Breast epithelium (tissue), 4 donors: Measurements from ENCODE around the gene TBCK. TPM values are rescaled to one million over a fixed set of nuclear protein-coding genes. Genes with fewer than 3 reads are reported as not detected.
"Not testable (repeated sequence)": the region's sequence is repeated elsewhere in the genome, so short reads cannot be mapped to it uniquely, and the experiment has no call there.

ENCODE experiments used
- DNase-seq, 2 donors: peaks; one replicate each; pipeline ENCODE4 v3.0.0-alpha.2; 2019; ENCODE audit warnings: low spot score in 2 of 2
- H3K27ac ChIP-seq, 2 donors: fragments of 200-600 bp; sonication (generic) in 1 of 2; one replicate each; pipeline ENCODE4 v1.5.1; 2016 to 2019; ENCODE audit warnings: mild to moderate bottlenecking in 1 of 2
- H3K27me3 ChIP-seq, 2 donors: fragments of 200-600 bp; sonication (generic) in 1 of 2; one replicate each; pipeline versions ENCODE4 v1.5.1 to v1.6.0; 2017 to 2019; ENCODE audit warnings: control low read depth in 1 of 2, mild to moderate bottlenecking in 1 of 2
- H3K36me3 ChIP-seq: fragments of 200-600 bp; one replicate; pipeline ENCODE4 v1.5.1; 2019
- H3K4me1 ChIP-seq, 2 donors: fragments of 200-600 bp; sonication (generic); one replicate each; pipeline ENCODE4 v1.5.1; 2016 to 2019; ENCODE audit warnings: control low read depth in 1 of 2
- H3K4me3 ChIP-seq, 3 donors: fragments of 200-600 bp; sonication (generic); 1 replicate in 2 of 3; 2 replicates in 1 of 3; pipeline ENCODE4 v1.5.1; 2016 to 2019; ENCODE audit warnings: mild to moderate bottlenecking in 3 of 3, moderate library complexity in 2 of 3
- H3K9me3 ChIP-seq, 2 donors: fragments of 200-600 bp; sonication (generic) in 1 of 2; one replicate each; pipeline ENCODE4 v1.5.1; 2016 to 2019; ENCODE audit warnings: control low read depth in 1 of 2
- POLR2A ChIP-seq: fragments of 450-650 bp; IDR thresholded peaks from one replicate; pipeline ENCODE4 v1.6.1; 2016; ENCODE audit warnings: antibody characterized with exemption, mild to moderate bottlenecking, moderate library complexity
- POLR2AphosphoS5 ChIP-seq, 3 donors: sonication (generic); formaldehyde crosslinking; IDR thresholded peaks; one replicate each; pipeline ENCODE4 v1.6.1; 2017; ENCODE audit warnings: antibody characterized with exemption in 3 of 3
- intact Hi-C: fragments of 100-400 bp; cut with DNase I; formaldehyde crosslinking; loops from one replicate; pipeline ENCODE4 v1.15.1; 2023; ENCODE audit warnings: low total_unique reads
- total RNA-seq, 3 donors: library from RNA; depleted of rRNA; stranded (reverse); fragments of >200 nt; gene quantifications; one replicate each; pipeline ENCODE4 v1.1.0, GENCODE V29; 2016
- TF ChIP-seq, protein P1 (sequence below), 3 donors: fragments of 450-650 bp; IDR thresholded peaks; one replicate each; pipeline ENCODE4 v1.5.1; 2016 to 2017; ENCODE audit warnings: antibody characterized with exemption in 3 of 3, mild to moderate bottlenecking in 3 of 3, moderate library complexity in 3 of 3

TBCK gene
- total RNA-seq, 3 donors from 2014 or later, result 46.9 to 82.3 (median 57.0) TPM

DNA sequence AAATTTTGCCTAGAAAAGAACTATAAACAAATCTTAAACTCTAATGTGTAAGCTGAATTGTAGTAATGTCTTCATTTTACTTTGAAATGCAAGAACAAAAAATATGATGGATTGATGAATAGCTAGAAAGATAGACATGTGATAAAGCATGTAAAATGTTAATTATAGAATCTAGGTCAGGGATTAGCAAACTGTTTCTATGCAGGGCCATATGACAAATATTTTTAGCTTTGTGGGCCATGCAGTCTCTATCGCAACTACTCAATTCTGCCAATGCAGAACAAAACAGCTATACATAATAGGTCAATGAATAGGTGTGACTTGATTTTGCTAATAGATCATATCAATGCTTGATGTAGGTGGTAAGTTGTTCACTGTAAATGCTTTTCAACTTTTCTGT, 75.3 kb downstream of the TBCK start:
- no peaks in the 10 kb centered on the region for H3K4me1 ChIP-seq
- no peak for DNase-seq
- intact Hi-C loops, result no loop called here
- no peak overlapping the region for H3K27ac ChIP-seq
- TF ChIP-seq, protein P1, sequence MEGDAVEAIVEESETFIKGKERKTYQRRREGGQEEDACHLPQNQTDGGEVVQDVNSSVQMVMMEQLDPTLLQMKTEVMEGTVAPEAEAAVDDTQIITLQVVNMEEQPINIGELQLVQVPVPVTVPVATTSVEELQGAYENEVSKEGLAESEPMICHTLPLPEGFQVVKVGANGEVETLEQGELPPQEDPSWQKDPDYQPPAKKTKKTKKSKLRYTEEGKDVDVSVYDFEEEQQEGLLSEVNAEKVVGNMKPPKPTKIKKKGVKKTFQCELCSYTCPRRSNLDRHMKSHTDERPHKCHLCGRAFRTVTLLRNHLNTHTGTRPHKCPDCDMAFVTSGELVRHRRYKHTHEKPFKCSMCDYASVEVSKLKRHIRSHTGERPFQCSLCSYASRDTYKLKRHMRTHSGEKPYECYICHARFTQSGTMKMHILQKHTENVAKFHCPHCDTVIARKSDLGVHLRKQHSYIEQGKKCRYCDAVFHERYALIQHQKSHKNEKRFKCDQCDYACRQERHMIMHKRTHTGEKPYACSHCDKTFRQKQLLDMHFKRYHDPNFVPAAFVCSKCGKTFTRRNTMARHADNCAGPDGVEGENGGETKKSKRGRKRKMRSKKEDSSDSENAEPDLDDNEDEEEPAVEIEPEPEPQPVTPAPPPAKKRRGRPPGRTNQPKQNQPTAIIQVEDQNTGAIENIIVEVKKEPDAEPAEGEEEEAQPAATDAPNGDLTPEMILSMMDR (IDR thresholded peaks at IDR 0.05), result no peak
- TF ChIP-seq POLR2AphosphoS5 (IDR thresholded peaks at IDR 0.05) (no peak), POLR2A (no peak)
- peaks cover 5% of the 10 kb centered on the region for H3K36me3 ChIP-seq
- H3K9me3 ChIP-seq, result no peaks in the 10 kb centered on the region
- H3K27me3 ChIP-seq, result no peaks in the 10 kb centered on the region
- no peak overlapping the region for H3K4me3 ChIP-seq

DNA sequence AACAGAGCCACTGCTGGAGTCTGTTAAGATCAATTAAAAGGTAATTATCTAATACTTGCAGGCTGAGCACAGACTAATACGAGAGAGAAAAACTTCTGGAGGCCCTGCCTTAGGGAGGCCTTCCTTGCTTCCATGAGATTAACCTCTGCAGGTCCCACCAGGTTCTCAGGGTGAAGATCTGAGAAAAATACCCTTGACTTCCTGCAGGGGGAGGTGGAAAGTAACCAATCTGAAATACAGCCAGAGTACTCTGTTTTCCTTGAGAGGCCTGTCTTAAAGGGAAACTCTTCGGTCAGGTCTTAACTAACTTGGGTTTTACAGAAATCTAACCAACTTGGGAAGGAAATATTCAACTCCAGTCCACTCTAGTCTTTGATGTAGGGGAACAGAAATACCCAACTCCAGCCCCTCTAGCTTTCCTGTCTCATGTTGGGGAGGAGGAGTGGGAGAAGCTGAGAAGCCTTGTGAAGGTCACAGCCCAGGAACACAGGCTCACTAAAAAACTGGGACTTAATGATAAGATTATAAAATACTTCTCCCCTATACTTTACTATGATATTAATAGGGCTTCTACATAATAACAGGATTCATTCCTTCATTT, 77.1 kb downstream of the TBCK start:
- intact Hi-C loops, result no loop called here
- no peaks in the 10 kb centered on the region for H3K27me3 ChIP-seq
- no peaks in the 10 kb centered on the region for H3K9me3 ChIP-seq
- peaks cover 5% of the 10 kb centered on the region for H3K36me3 ChIP-seq
- H3K27ac ChIP-seq, result no peak overlapping the region
- TF ChIP-seq POLR2A, result no peak
- TF ChIP-seq, protein P1 (IDR thresholded peaks at IDR 0.05), result peak in 2 of 3 donors; percentile 48 to 61
- no peak overlapping the region for H3K4me3 ChIP-seq
- no peaks in the 10 kb centered on the region for H3K4me1 ChIP-seq
- no peak for DNase-seq

DNA sequence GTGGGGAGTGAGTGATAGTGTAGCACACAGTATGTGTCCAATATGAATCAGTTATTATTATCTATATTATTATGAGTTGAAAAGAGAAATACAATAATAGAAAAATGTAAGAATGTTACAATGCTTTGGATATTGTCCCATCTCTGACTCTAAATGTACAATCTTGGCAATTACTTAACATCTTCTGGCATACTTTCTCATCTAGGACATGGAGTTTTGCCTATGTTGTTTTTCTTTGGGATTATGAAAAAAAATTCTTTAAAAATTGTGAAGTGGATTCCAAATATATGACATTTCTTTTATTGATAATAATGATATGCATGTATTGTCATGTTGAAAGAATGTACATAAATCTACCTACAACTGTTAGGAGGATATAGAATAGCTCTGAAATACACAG, 84.1 kb downstream of the TBCK start:
- Histone ChIP-seq H3K27me3 (no peaks in the 10 kb centered on the region), H3K4me3 (no peak overlapping the region), H3K4me1 (no peaks in the 10 kb centered on the region), H3K36me3 (peaks cover 12% of the 10 kb centered on the region), H3K9me3 (no peaks in the 10 kb centered on the region), H3K27ac (no peak overlapping the region)
- DNase-seq, result no peak
- intact Hi-C loops, result no loop called here
- no peak for TF ChIP-seq POLR2A
- TF ChIP-seq, protein P1 (IDR thresholded peaks at IDR 0.05), result no peak
- TF ChIP-seq POLR2AphosphoS5 (IDR thresholded peaks at IDR 0.05), result no peak

DNA sequence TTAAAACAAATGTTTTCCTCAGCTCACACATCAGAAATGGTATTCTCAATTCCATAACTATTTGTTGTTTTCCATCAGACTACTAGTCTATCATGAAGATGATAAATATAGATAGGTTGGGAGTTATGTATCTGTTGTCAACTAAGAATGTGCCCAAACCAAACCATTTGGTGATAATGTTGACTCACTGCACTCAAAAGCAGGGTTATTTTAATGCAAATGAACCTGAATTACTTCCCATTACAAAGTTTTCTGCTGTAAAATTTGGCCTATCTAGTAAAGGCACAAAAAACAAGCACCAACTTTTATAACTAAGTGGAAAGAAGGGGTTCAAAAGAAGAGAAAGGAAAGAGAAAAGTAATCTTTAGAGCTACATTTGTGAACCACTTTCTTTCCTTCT, 93.5 kb downstream of the TBCK start:
- Histone ChIP-seq H3K4me1 (no peaks in the 10 kb centered on the region), H3K27me3 (no peaks in the 10 kb centered on the region), H3K4me3 (no peak overlapping the region), H3K36me3 (no peaks in the 10 kb centered on the region), H3K9me3 (no peaks in the 10 kb centered on the region), H3K27ac (no peak overlapping the region)
- intact Hi-C loops, result no loop called here
- TF ChIP-seq POLR2AphosphoS5 (IDR thresholded peaks at IDR 0.05), result no peak
- no peak for TF ChIP-seq POLR2A
- TF ChIP-seq, protein P1 (IDR thresholded peaks at IDR 0.05), result no peak
- no peak for DNase-seq

DNA sequence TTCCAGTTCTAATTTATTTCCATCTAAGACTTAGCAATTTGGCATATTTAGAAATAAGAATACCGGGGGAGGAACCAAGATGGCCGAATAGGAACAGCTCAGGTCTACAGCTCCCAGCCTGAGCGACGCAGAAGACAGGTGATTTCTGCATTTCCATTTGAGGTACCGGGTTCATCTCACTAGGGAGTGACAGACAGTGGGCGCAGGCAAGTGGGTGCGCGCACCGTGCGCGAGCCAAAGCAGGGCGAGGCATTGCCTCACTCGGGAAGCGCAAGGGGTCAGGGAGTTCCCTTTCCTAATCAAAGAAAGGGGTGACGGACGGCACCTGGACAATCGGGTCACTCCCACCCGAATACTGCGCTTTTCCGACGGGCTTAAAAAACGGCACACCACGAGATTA, 102.7 kb downstream of the TBCK start:
- H3K9me3 ChIP-seq, DNase-seq, H3K27ac ChIP-seq, H3K4me1 ChIP-seq, H3K27me3 ChIP-seq, intact Hi-C loops, H3K4me3 ChIP-seq, H3K36me3 ChIP-seq: not testable (repeated sequence)

DNA sequence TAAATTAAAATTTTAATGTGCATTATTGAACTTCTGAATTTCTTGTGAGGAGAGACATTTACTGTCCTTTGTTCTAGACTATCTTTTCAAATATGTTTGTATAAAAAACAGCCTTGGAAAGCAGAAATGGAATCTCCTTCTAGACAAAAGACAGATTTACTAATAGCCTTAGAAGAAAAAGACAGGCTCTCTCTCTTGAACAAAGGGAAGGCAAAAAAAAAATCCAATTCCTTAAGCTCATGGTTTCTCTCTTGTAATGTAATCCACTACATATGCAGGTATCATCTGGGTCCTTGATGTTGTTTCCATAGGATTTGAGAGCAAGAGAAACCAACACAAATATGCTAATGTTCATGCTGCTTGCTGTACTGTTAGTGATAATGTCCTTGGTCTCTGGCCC, 106.0 kb downstream of the TBCK start:
- Histone ChIP-seq H3K4me3 (no peak overlapping the region), H3K9me3 (no peaks in the 10 kb centered on the region), H3K27me3 (no peaks in the 10 kb centered on the region), H3K27ac (no peak overlapping the region), H3K36me3 (peaks cover 4% of the 10 kb centered on the region), H3K4me1 (no peaks in the 10 kb centered on the region)
- DNase-seq, result no peak
- intact Hi-C loops, result no loop called here
- TF ChIP-seq, protein P1 (IDR thresholded peaks at IDR 0.05), result no peak
- no peak for TF ChIP-seq POLR2AphosphoS5 (IDR thresholded peaks at IDR 0.05)
- no peak for TF ChIP-seq POLR2A
